Left lung (tissue), 10 donors: ENCODE data around the gene NFASC. TPM values are rescaled to one million over a fixed set of nuclear protein-coding genes. Genes with fewer than 3 reads are reported as not detected.

Source experiments
- ATAC-seq: fragments of 200-7000 bp; cut with Tn5 transposase; one replicate; pipeline ENCODE4 v1.9.1; 2020; ENCODE audit warnings: moderate library complexity
- DNase-seq, 4 donors: peaks; one replicate each; pipeline ENCODE4 v3.0.0-alpha.2; 2013 to 2020
- H3K27ac ChIP-seq, 2 donors: fragments of 200-600 bp; sonication (generic) in 1 of 2; one replicate each; pipeline versions ENCODE4 v1.5.0 to v1.8.0; 2020 to 2021
- H3K27me3 ChIP-seq, 2 donors: fragments of 200-600 bp; sonication (generic) in 1 of 2; one replicate each; pipeline versions ENCODE4 v1.5.0 to v1.8.0; 2020 to 2021
- H3K36me3 ChIP-seq, 2 donors: fragments of 200-600 bp; sonication (generic) in 1 of 2; one replicate each; pipeline versions ENCODE4 v1.5.0 to v1.8.0; 2020 to 2021
- H3K4me1 ChIP-seq, 2 donors: fragments of 200-600 bp; one replicate each; pipeline ENCODE4 v1.8.0; 2021
- H3K4me3 ChIP-seq, 2 donors: fragments of 200-600 bp; sonication (generic) in 1 of 2; one replicate each; pipeline versions ENCODE4 v1.5.0 to v1.8.0; 2020 to 2021; ENCODE audit warnings: mild to moderate bottlenecking in 1 of 2
- H3K9me3 ChIP-seq, 2 donors: fragments of 200-600 bp; sonication (generic) in 1 of 2; one replicate each; pipeline versions ENCODE4 v1.5.0 to v1.8.0; 2020 to 2021
- intact Hi-C, 2 donors: fragments of 100-400 bp; cut with DNase I; formaldehyde crosslinking; loops; one replicate each; pipeline versions ENCODE4 v1.11.2 to v1.14.2; 2022
- polyA plus RNA-seq, 6 donors: library from polyadenylated mRNA; unstranded; fragments of 120-200 nt; gene quantifications; one replicate each; pipeline ENCODE4 v1.2.1, GENCODE V29; 2013; ENCODE audit not compliant: insufficient read length in 6 of 6
- total RNA-seq, 2 donors: library from RNA; stranded (reverse); fragmentation: NEBNext Ultra II Directional; extraction: Animal tissue kit (Norgen Biotek cat#: 25700); gene quantifications; one replicate each; pipeline ENCODE4 v1.2.1, GENCODE V29; 2021
- TF ChIP-seq, protein P1 (sequence below), 2 donors: fragments of 200-600 bp; sonication (generic) in 1 of 2; IDR thresholded peaks; one replicate each; pipeline versions ENCODE4 v1.5.0 to v1.8.0; 2021; ENCODE audit warnings: antibody characterized with exemption in 2 of 2
- donor health status: DM: no; HTN: yes; CAD: no.
- donor health status: DM: no; HTN: no; CAD: no.

Gene NFASC
- total and polyA plus RNA-seq, 8 donors, result 1.2 to 11.5 (median 2.0) TPM

GRCh38 chr1:205028390-205028789, 157.7 kb downstream of the NFASC start:
- intact Hi-C loops, result no loop called here
- Histone ChIP-seq H3K4me3 (no peak overlapping the region), H3K27me3 (peaks cover 0 to 34% of the 10 kb centered on the region in 2 donors), H3K9me3 (no peaks in the 10 kb centered on the region), H3K4me1 (no peaks in the 10 kb centered on the region), H3K36me3 (no peaks in the 10 kb centered on the region), H3K27ac (no peak overlapping the region)
- ATAC-seq, result no peak
- TF ChIP-seq, protein P1, sequence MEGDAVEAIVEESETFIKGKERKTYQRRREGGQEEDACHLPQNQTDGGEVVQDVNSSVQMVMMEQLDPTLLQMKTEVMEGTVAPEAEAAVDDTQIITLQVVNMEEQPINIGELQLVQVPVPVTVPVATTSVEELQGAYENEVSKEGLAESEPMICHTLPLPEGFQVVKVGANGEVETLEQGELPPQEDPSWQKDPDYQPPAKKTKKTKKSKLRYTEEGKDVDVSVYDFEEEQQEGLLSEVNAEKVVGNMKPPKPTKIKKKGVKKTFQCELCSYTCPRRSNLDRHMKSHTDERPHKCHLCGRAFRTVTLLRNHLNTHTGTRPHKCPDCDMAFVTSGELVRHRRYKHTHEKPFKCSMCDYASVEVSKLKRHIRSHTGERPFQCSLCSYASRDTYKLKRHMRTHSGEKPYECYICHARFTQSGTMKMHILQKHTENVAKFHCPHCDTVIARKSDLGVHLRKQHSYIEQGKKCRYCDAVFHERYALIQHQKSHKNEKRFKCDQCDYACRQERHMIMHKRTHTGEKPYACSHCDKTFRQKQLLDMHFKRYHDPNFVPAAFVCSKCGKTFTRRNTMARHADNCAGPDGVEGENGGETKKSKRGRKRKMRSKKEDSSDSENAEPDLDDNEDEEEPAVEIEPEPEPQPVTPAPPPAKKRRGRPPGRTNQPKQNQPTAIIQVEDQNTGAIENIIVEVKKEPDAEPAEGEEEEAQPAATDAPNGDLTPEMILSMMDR (IDR thresholded peaks at IDR 0.05), result no peak
- no peak for DNase-seq

- DNase-seq (no peak), ATAC-seq (no peak)
- intact Hi-C loops, result no loop called here
- no peaks in the 10 kb centered on the region for H3K36me3 ChIP-seq
- H3K9me3 ChIP-seq, result no peaks in the 10 kb centered on the region
- no peaks in the 10 kb centered on the region for H3K4me1 ChIP-seq
- peaks cover 0 to 34% of the 10 kb centered on the region in 2 donors for H3K27me3 ChIP-seq
- TF ChIP-seq, protein P1 (IDR thresholded peaks at IDR 0.05), result no peak
- no peak overlapping the region for H3K4me3 ChIP-seq
- no peak overlapping the region for H3K27ac ChIP-seq
Measured at GRCh38 chr1:205028924-205029323, 158.3 kb downstream of the NFASC start.

GRCh38 chr1:205030241-205030640, 159.6 kb downstream of the NFASC start:
- ATAC-seq (no peak), DNase-seq (no peak)
- Histone ChIP-seq H3K9me3 (no peaks in the 10 kb centered on the region), H3K27me3 (peaks cover 0 to 34% of the 10 kb centered on the region in 2 donors), H3K4me1 (no peaks in the 10 kb centered on the region), H3K27ac (no peak overlapping the region), H3K4me3 (no peak overlapping the region), H3K36me3 (no peaks in the 10 kb centered on the region)
- TF ChIP-seq, protein P1 (IDR thresholded peaks at IDR 0.05), result no peak
- intact Hi-C loops, result no loop called here

DNA sequence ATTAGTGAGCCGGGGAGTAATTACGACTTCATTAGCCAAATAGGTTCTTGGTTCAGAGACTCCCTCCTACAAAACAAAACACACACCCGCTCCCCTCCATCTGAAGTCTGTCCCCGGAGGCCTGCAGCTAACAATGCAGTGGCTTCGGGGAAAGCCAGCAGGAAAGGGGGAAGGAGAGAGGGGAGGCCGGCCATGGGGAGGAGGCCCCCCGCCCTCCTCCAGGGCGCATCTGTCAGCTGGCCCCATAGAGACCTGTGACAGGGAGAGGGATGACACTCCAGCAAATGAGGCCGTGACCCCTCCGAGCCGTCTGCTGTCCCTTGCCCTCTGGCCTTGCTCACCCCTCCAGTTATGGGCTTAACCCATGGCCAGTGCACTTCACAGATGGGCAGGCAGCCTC, 160.2 kb downstream of the NFASC start:
- Histone ChIP-seq H3K9me3 (no peaks in the 10 kb centered on the region), H3K4me1 (no peaks in the 10 kb centered on the region), H3K27ac (no peak overlapping the region), H3K27me3 (peaks cover 0 to 34% of the 10 kb centered on the region in 2 donors), H3K4me3 (no peak overlapping the region), H3K36me3 (no peaks in the 10 kb centered on the region)
- DNase-seq, result no peak
- intact Hi-C loops, result no loop called here
- no peak for ATAC-seq
- TF ChIP-seq, protein P1 (IDR thresholded peaks at IDR 0.05), result no peak

GRCh38 chr1:205032508-205032907, 161.8 kb downstream of the NFASC start:
- TF ChIP-seq, protein P1 (IDR thresholded peaks at IDR 0.05), result no peak
- Histone ChIP-seq H3K27me3 (peaks cover 0 to 34% of the 10 kb centered on the region in 2 donors), H3K4me3 (no peak overlapping the region), H3K9me3 (no peaks in the 10 kb centered on the region), H3K27ac (no peak overlapping the region), H3K4me1 (no peaks in the 10 kb centered on the region), H3K36me3 (no peaks in the 10 kb centered on the region)
- no peak for DNase-seq
- intact Hi-C loops, result no loop called here
- no peak for ATAC-seq
